Measurements from ENCODE around the gene ADAMTS12.

DNA sequence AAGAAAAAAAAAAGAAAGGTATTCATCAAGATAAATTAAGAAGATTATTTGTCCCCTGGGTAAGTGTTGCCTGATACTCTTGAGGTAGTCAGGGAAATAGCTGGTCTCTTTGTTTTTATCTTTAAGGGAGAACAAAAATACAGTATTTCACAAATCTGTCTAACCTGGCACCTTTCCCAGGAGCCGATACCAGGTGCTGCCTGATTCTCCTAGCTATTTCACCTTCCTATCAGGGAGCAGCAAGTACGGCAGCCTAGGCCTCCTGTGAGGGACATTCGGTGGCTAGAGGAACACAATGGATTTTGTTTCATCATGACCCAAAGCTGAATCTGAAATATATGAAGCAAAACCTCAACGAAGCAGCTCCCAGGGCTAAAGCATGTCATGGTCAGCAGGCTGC is 365.0 kb downstream of the ADAMTS12 start:
- TF ChIP-seq, protein P1, sequence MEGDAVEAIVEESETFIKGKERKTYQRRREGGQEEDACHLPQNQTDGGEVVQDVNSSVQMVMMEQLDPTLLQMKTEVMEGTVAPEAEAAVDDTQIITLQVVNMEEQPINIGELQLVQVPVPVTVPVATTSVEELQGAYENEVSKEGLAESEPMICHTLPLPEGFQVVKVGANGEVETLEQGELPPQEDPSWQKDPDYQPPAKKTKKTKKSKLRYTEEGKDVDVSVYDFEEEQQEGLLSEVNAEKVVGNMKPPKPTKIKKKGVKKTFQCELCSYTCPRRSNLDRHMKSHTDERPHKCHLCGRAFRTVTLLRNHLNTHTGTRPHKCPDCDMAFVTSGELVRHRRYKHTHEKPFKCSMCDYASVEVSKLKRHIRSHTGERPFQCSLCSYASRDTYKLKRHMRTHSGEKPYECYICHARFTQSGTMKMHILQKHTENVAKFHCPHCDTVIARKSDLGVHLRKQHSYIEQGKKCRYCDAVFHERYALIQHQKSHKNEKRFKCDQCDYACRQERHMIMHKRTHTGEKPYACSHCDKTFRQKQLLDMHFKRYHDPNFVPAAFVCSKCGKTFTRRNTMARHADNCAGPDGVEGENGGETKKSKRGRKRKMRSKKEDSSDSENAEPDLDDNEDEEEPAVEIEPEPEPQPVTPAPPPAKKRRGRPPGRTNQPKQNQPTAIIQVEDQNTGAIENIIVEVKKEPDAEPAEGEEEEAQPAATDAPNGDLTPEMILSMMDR (IDR thresholded peaks at IDR 0.05): no peak
- no peak for TF ChIP-seq POLR2AphosphoS5 (IDR thresholded peaks at IDR 0.05)
